Measurements from ENCODE around the gene CD79A. TPM values are rescaled to one million over a fixed set of nuclear protein-coding genes. Genes with fewer than 3 reads are reported as not detected.

Gene CD79A
- total RNA-seq, 2 experiments from 2014 or later: 3.7 to 3.8 TPM

GRCh38 chr19:41863209-41863931, 13.7 kb upstream of the CD79A start:
- ATAC-seq (ENCODE audit: poor library complexity) (no peak), DNase-seq (no peak)
- peaks cover 82% of the 10 kb centered on the region for H3K4me1 ChIP-seq (ENCODE audit: insufficient read depth, low read length)
- no peak for TF ChIP-seq CTCF (IDR thresholded peaks at IDR 0.05)
- intact Hi-C loops (cut with DNase I, micrococcal nuclease): no loop called here
- no peak overlapping the region for H3K4me3 ChIP-seq (ENCODE audit: low read length)
- no peak overlapping the region for H3K4me3 Mint-ChIP-seq
- peaks cover 63% of the 10 kb centered on the region for H3K4me1 Mint-ChIP-seq (ENCODE audit: low read depth)
- peak overlapping the region; percentile 86 for H3K27ac Mint-ChIP-seq
- ChIA-PET POLR2A (interaction anchor here (0.7 to 2.4 kb wide), 5 partner anchors 8 to 80 kb away, joined by 3 to 21 read pairs (median 3); no protein-coding TSS in a partner anchor), CTCF (interaction anchor here (1.2 to 3.1 kb wide), 4 partner anchors 10 to 96 kb away, joined by 3 to 12 read pairs (median 6); partner anchors contain the start of gene RABAC1)
- H3K36me3 ChIP-seq (ENCODE audit: insufficient read depth, low read length): peaks cover 59% of the 10 kb centered on the region
- H3K27me3 ChIP-seq (ENCODE audit: control insufficient read depth in 1 of 2, insufficient read depth in 2 of 2, low read length in 2 of 2): no peaks in the 10 kb centered on the region
- peak overlapping the region; percentile 5 to 26 for H3K27ac ChIP-seq (ENCODE audit: low read depth in 1 of 2, low read length in 2 of 2)
- peaks cover 69% of the 10 kb centered on the region for H3K36me3 Mint-ChIP-seq (ENCODE audit: low read depth)
- H3K9me3 ChIP-seq (ENCODE audit: control insufficient read depth in 1 of 2, insufficient read depth in 1 of 2, low read length in 2 of 2): no peaks in the 10 kb centered on the region
- H3K27me3 Mint-ChIP-seq: no peaks in the 10 kb centered on the region
- H3K9me3 Mint-ChIP-seq: no peaks in the 10 kb centered on the region

- peaks cover 79% of the 10 kb centered on the region for H3K36me3 Mint-ChIP-seq (ENCODE audit: low read depth)
- peaks cover 88% of the 10 kb centered on the region for H3K4me1 ChIP-seq (ENCODE audit: insufficient read depth, low read length)
- no peaks in the 10 kb centered on the region for H3K27me3 ChIP-seq (ENCODE audit: control insufficient read depth in 1 of 2, insufficient read depth in 2 of 2, low read length in 2 of 2)
- peak overlapping the region; percentile 54 for H3K27ac Mint-ChIP-seq
- peaks cover 69% of the 10 kb centered on the region for H3K36me3 ChIP-seq (ENCODE audit: insufficient read depth, low read length)
- TF ChIP-seq CTCF (IDR thresholded peaks at IDR 0.05): no peak
- H3K4me3 Mint-ChIP-seq: peak overlapping the region; percentile 63
- ATAC-seq (ENCODE audit: poor library complexity) (no peak), DNase-seq (no peak)
- H3K9me3 Mint-ChIP-seq: no peaks in the 10 kb centered on the region
- no peak overlapping the region for H3K4me3 ChIP-seq (ENCODE audit: low read length)
- H3K27ac ChIP-seq (ENCODE audit: low read depth in 1 of 2, low read length in 2 of 2): peak overlapping the region in 1 of 2 donors; percentile 22
- no peaks in the 10 kb centered on the region for H3K9me3 ChIP-seq (ENCODE audit: control insufficient read depth in 1 of 2, insufficient read depth in 1 of 2, low read length in 2 of 2)
- H3K27me3 Mint-ChIP-seq: no peaks in the 10 kb centered on the region
- intact Hi-C loops (cut with DNase I, micrococcal nuclease): no loop called here
- peaks cover 64% of the 10 kb centered on the region for H3K4me1 Mint-ChIP-seq (ENCODE audit: low read depth)
- ChIA-PET CTCF (interaction anchor here (0.9 to 3.1 kb wide), 2 partner anchors 9 to 24 kb away, joined by 4 to 12 read pairs; no protein-coding TSS in a partner anchor), POLR2A (interaction anchor here (0.7 to 1.5 kb wide), 4 partner anchors 11 to 79 kb away, joined by 3 to 4 read pairs (median 4); no protein-coding TSS in a partner anchor)
Measured at GRCh38 chr19:41864374-41864773, 12.7 kb upstream of the CD79A start.

DNA sequence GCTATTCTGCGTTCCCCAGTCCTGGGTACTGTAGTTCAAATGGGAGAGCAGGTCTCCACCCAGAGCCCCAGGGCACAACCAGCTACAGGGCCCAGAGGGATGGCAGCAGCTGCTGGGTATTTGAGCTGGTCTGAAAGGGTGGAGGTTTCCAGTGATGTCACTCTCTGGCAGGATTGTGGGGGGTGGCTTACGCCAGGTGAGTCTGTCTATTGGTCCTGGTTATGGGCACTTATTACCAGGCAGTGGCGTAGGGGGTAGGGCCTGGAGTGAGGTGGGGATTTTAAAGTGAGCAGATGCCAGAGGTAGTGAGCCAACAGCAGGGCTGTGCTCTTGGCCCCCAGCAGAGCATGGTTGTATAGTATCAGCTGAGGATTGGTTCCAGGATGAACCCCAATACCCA, 10.8 kb upstream of the CD79A start:
- POLR2A ChIA-PET: interaction anchor here (1.0 kb wide), 1 partner anchor 9 kb away, joined by 6 read pairs; no protein-coding TSS in a partner anchor
- ATAC-seq (ENCODE audit: poor library complexity): no peak
- Mint-ChIP-seq H3K36me3 (ENCODE audit: low read depth) (peaks cover 81% of the 10 kb centered on the region), H3K27ac (peak overlapping the region; percentile 80), H3K27me3 (no peaks in the 10 kb centered on the region), H3K4me1 (ENCODE audit: low read depth) (peaks cover 67% of the 10 kb centered on the region), H3K4me3 (peak overlapping the region; percentile 15), H3K9me3 (no peaks in the 10 kb centered on the region)
- no peak overlapping the region for H3K4me3 ChIP-seq (ENCODE audit: low read length)
- no peak for TF ChIP-seq CTCF (IDR thresholded peaks at IDR 0.05)
- H3K4me1 ChIP-seq (ENCODE audit: insufficient read depth, low read length): peaks cover 98% of the 10 kb centered on the region
- peak overlapping the region in 1 of 2 donors; percentile 16 for H3K27ac ChIP-seq (ENCODE audit: low read depth in 1 of 2, low read length in 2 of 2)
- H3K27me3 ChIP-seq (ENCODE audit: control insufficient read depth in 1 of 2, insufficient read depth in 2 of 2, low read length in 2 of 2): no peaks in the 10 kb centered on the region
- H3K9me3 ChIP-seq (ENCODE audit: control insufficient read depth in 1 of 2, insufficient read depth in 1 of 2, low read length in 2 of 2): no peaks in the 10 kb centered on the region
- H3K36me3 ChIP-seq (ENCODE audit: insufficient read depth, low read length): peaks cover 80% of the 10 kb centered on the region
- no peak for DNase-seq
- CTCF ChIA-PET: interaction anchor here (1.0 kb wide), 1 partner anchor 22 kb away, joined by 3 read pairs; no protein-coding TSS in a partner anchor
- intact Hi-C loops (cut with DNase I, micrococcal nuclease): no loop called here

Measured in CD4-positive, alpha-beta T cell (primary cell).